Endothelial cell of umbilical vein (primary cell): ENCODE data around the gene ADH1B. TPM values are rescaled to one million over a fixed set of nuclear protein-coding genes. Genes with fewer than 3 reads are reported as not detected.

Source experiments
- BruUV-seq: library from RNA; stranded (reverse); fragments of 400-500 nt; replicated peaks from 2 replicates; lab custom pipeline; 2021; lab: Mats Ljungman, UMichigan
- CTCF ChIA-PET: fragments of 300-600, 350-600 bp; sonication (Branson Sonifier 250); formaldehyde crosslinking; loops from one replicate; lab custom pipeline; 2021; ENCODE audit warnings: antibody characterized with exemption, inconsistent platforms; lab: Charles Lee
- POLR2A ChIA-PET: fragments of 300-600, 350-600 bp; sonication (Branson Sonifier 250); formaldehyde crosslinking; loops from one replicate; lab custom pipeline; 2021; ENCODE audit warnings: antibody characterized with exemption, inconsistent platforms; lab: Charles Lee
- DNase-seq: peaks from one replicate; pipeline ENCODE4 v3.0.0-alpha.2; 2011; ENCODE audit warnings: low read depth, low spot score
- FAIRE-seq: peaks from 2 replicates; lab custom pipeline; 2011; peaks lifted over from hg19 to GRCh38; lab: Jason Lieb, UNC
- H2AFZ ChIP-seq: 2 replicates; pipeline ENCODE4 v1.6.0; 2012; ENCODE audit warnings: low read depth, low read length, control low read depth, inconsistent platforms
- H3K27ac ChIP-seq: 2 replicates; pipeline ENCODE4 v1.5.1; 2011; ENCODE audit warnings: low read depth, mild to moderate bottlenecking, control low read depth, low read length, moderate library complexity; ENCODE audit not compliant: insufficient read depth
- H3K27me3 ChIP-seq, 2 experiments: 2 replicates each; pipeline versions ENCODE4 v1.6.0 to v1.6.1; 2011; ENCODE audit warnings: low read length in 2 of 2, mixed read lengths in 1 of 2; ENCODE audit not compliant: control insufficient read depth in 2 of 2, insufficient read depth in 2 of 2
- H3K36me3 ChIP-seq, 2 experiments: 2 replicates in 1 of 2; 3 replicates in 1 of 2; pipeline ENCODE4 v1.5.1; 2011; ENCODE audit warnings: low read length in 2 of 2, mild to moderate bottlenecking in 1 of 2, moderate library complexity in 1 of 2; ENCODE audit not compliant: control insufficient read depth in 2 of 2, insufficient read depth in 2 of 2; ENCODE audit errors: extremely low read depth in 1 of 2
- H3K4me1 ChIP-seq: 3 replicates; pipeline ENCODE4 v1.5.1; 2011; ENCODE audit warnings: mild to moderate bottlenecking, low read length; ENCODE audit not compliant: control insufficient read depth, insufficient read depth; ENCODE audit errors: extremely low read depth
- H3K4me2 ChIP-seq: 2 replicates; pipeline ENCODE4 v1.6.1; 2011; ENCODE audit warnings: low read length, control low read depth, mixed read lengths; ENCODE audit not compliant: insufficient read depth
- H3K4me3 ChIP-seq, 3 experiments: fragments of 200-600 bp in 1 of 3; sonication (generic), shearing (Covaris generic) in 1 of 3; replicated peaks in 1 of 3; 2 replicates each; pipeline ENCODE4 v1.5.1; 2011 to 2016; ENCODE audit warnings: control low read depth in 3 of 3, low read length in 3 of 3, mild to moderate bottlenecking in 2 of 3, inconsistent platforms in 1 of 3, low read depth in 1 of 3, moderate library complexity in 1 of 3; ENCODE audit not compliant: insufficient read depth in 1 of 3
- H3K79me2 ChIP-seq: 2 replicates; pipeline ENCODE4 v1.6.0; 2012; ENCODE audit warnings: low read length, inconsistent platforms; ENCODE audit not compliant: control insufficient read depth, insufficient read depth
- H3K9ac ChIP-seq: replicated peaks from 2 replicates; pipeline ENCODE3; 2011; ENCODE audit warnings: low read length, control low read depth; ENCODE audit not compliant: insufficient read depth; ENCODE audit errors: extremely low read depth
- H3K9me1 ChIP-seq: replicated peaks from 3 replicates; pipeline ENCODE4 v1.6.0; 2011; ENCODE audit warnings: mild to moderate bottlenecking, low read length; ENCODE audit not compliant: control insufficient read depth, insufficient read depth; ENCODE audit errors: extremely low read depth
- H3K9me3 ChIP-seq: replicated peaks from 2 replicates; pipeline ENCODE4 v1.5.1; 2012; ENCODE audit warnings: low read length, inconsistent platforms; ENCODE audit not compliant: control insufficient read depth, insufficient read depth
- H4K20me1 ChIP-seq: replicated peaks from 2 replicates; pipeline ENCODE3; 2011; ENCODE audit warnings: mild to moderate bottlenecking, low read length; ENCODE audit not compliant: control insufficient read depth, insufficient read depth; ENCODE audit errors: extremely low read depth
- CTCF ChIP-seq, 2 donors: IDR thresholded peaks; 1 replicate in 1 of 2; 2 replicates in 1 of 2; pipeline ENCODE4 v1.5.1; 2011; ENCODE audit warnings: low read length in 2 of 2, mild to moderate bottlenecking in 2 of 2, moderate library complexity in 2 of 2, control low read depth in 1 of 2, inconsistent platforms in 1 of 2, low read depth in 1 of 2; ENCODE audit not compliant: insufficient read depth in 1 of 2; ENCODE audit errors: extremely low read depth in 1 of 2
- EZH2 ChIP-seq: IDR thresholded peaks from 2 replicates; pipeline ENCODE4 v1.6.1; 2012; ENCODE audit warnings: borderline replicate concordance, low read depth, mild to moderate bottlenecking, moderate library complexity, low read length, inconsistent platforms; ENCODE audit not compliant: severe bottlenecking
- FOS ChIP-seq: IDR thresholded peaks from 2 replicates; pipeline ENCODE4 v1.6.1; 2011; ENCODE audit warnings: mild to moderate bottlenecking, low read length, moderate library complexity, borderline replicate concordance; ENCODE audit not compliant: insufficient read depth
- GATA2 ChIP-seq: IDR thresholded peaks from 2 replicates; pipeline ENCODE4 v1.7.0; 2011; ENCODE audit warnings: low read depth, mild to moderate bottlenecking, moderate library complexity, mixed read lengths, low read length; ENCODE audit not compliant: insufficient read length, insufficient read depth
- JUN ChIP-seq: IDR thresholded peaks from 2 replicates; pipeline ENCODE4 v1.6.1; 2011; ENCODE audit warnings: borderline replicate concordance, low read depth; ENCODE audit not compliant: insufficient read length, insufficient read depth
- MAX ChIP-seq: IDR thresholded peaks from 2 replicates; pipeline ENCODE4 v1.6.1; 2011; ENCODE audit not compliant: insufficient read depth, insufficient read length
- MYC ChIP-seq: IDR thresholded peaks from one replicate; pipeline ENCODE4 v1.6.1; 2011; ENCODE audit warnings: mild to moderate bottlenecking, low read depth, low read length
- POLR2A ChIP-seq: IDR thresholded peaks from 2 replicates; pipeline ENCODE4 v1.6.1; 2012; ENCODE audit warnings: low read depth, mild to moderate bottlenecking, control low read depth, low read length
- POLR2AphosphoS5 ChIP-seq: IDR thresholded peaks from 2 replicates; pipeline ENCODE4 v1.6.1; 2012; ENCODE audit warnings: low read depth, mild to moderate bottlenecking, control low read depth, low read length, moderate library complexity; ENCODE audit not compliant: insufficient read depth
- dilution Hi-C: fragments of 300-500 bp; cut with MboI; formaldehyde crosslinking; loops from one replicate; pipeline ENCODE4 v1.15.0; 2019; ENCODE audit warnings: low sequenced_read_pairs; ENCODE audit not compliant: extremely low pct_ligation_motif_present
- intact Hi-C: fragments of 100-400 bp; cut with micrococcal nuclease; formaldehyde crosslinking; loops from one replicate; pipeline ENCODE4 v1.10.0; 2022
- polyA plus RNA-seq, 4 experiments: library from polyadenylated mRNA; depleted of rRNA in 3 of 4; stranded (reverse) in 3 of 4; unstranded in 1 of 4; fragments of >200 nt; gene quantifications; 2 replicates each; pipeline versions ENCODE4 v1.2.1 to v1.2.3, GENCODE V29; 2011 to 2012; ENCODE audit warnings: missing spikeins in 1 of 4
- total RNA-seq: library from RNA; stranded (reverse); gene quantifications from 2 replicates; pipeline ENCODE4 v1.2.3, GENCODE V29; 2021

Gene ADH1B
- total and polyA plus RNA-seq, 2 donors (not counting 3 experiments of a cell fraction or from before 2014, with no cell fraction given), result not detected

GRCh38 chr4:99281261-99281660, 39.9 kb downstream of the ADH1B start:
- DNase-seq (no peak), FAIRE-seq (no peak)
- no peak for TF ChIP-seq POLR2A
- TF ChIP-seq CTCF (IDR thresholded peaks at IDR 0.05; ENCODE audit: extremely low read depth in 1 of 2, insufficient read depth in 1 of 2, low read depth in 1 of 2, low read length in 2 of 2), result no peak
- no peak for TF ChIP-seq MAX
- no peak for TF ChIP-seq JUN
- TF ChIP-seq EZH2, result no peak
- TF ChIP-seq POLR2AphosphoS5, result no peak
- TF ChIP-seq MYC, result no peak
- no peak for TF ChIP-seq FOS
- TF ChIP-seq GATA2, result no peak
- BruUV-seq, result no TSS peak
- no peaks in the 10 kb centered on the region for H3K9me3 ChIP-seq
- H3K36me3 ChIP-seq, result no peaks in the 10 kb centered on the region
- H3K27ac ChIP-seq, result no peak overlapping the region
- H3K79me2 ChIP-seq, result no peaks in the 10 kb centered on the region
- no peak overlapping the region for H3K4me2 ChIP-seq
- intact Hi-C loops, result no loop called here
- H3K27me3 ChIP-seq, result no peaks in the 10 kb centered on the region
- H3K4me1 ChIP-seq, result no peaks in the 10 kb centered on the region
- no peaks in the 10 kb centered on the region for H4K20me1 ChIP-seq
- H2AFZ ChIP-seq, result no peak overlapping the region
- dilution Hi-C loops, result no loop called here
- POLR2A ChIA-PET, result no interaction called here
- CTCF ChIA-PET, result no interaction called here
- H3K4me3 ChIP-seq, result no peak overlapping the region
- no peaks in the 10 kb centered on the region for H3K9me1 ChIP-seq
- no peak overlapping the region for H3K9ac ChIP-seq
